Activated naive CD4-positive, alpha-beta T cell treated with anti-CD3 and anti-CD28 coated beads, Interleukin-2, amount 10 ng/mL, durations not matched to agents 7 days and 5 days (primary cell): ENCODE data around the gene MED12L.
"Not testable (repeated sequence)": the region's sequence is repeated elsewhere in the genome, so short reads cannot be mapped to it uniquely, and the experiment has no call there.

Source experiments
- CTCF ChIA-PET: fragments of 350-600 bp; sonication (Branson Sonifier 250); formaldehyde crosslinking; loops from one replicate; lab custom pipeline; 2021; ENCODE audit warnings: antibody characterized with exemption; lab: Charles Lee
- DNase-seq: peaks from one replicate; pipeline ENCODE4 v3.0.0-alpha.2; 2020
- H3K27ac Mint-ChIP-seq: one replicate; pipeline ENCODE4 v1.8.0; 2021; ENCODE audit warnings: mild to moderate bottlenecking, moderate library complexity, mixed read lengths
- H3K27me3 Mint-ChIP-seq: one replicate; pipeline ENCODE4 v1.8.0; 2021; ENCODE audit warnings: mild to moderate bottlenecking, mixed read lengths
- H3K36me3 Mint-ChIP-seq: one replicate; pipeline ENCODE4 v1.8.0; 2021; ENCODE audit warnings: mixed read lengths
- H3K4me1 Mint-ChIP-seq: one replicate; pipeline ENCODE4 v1.8.0; 2021; ENCODE audit warnings: mixed read lengths
- H3K4me3 Mint-ChIP-seq: one replicate; pipeline ENCODE4 v1.8.0; 2021; ENCODE audit warnings: mild to moderate bottlenecking, moderate library complexity, mixed read lengths
- H3K9me3 Mint-ChIP-seq: one replicate; pipeline ENCODE4 v1.8.0; 2021; ENCODE audit warnings: mixed read lengths

The MED12L gene

DNA sequence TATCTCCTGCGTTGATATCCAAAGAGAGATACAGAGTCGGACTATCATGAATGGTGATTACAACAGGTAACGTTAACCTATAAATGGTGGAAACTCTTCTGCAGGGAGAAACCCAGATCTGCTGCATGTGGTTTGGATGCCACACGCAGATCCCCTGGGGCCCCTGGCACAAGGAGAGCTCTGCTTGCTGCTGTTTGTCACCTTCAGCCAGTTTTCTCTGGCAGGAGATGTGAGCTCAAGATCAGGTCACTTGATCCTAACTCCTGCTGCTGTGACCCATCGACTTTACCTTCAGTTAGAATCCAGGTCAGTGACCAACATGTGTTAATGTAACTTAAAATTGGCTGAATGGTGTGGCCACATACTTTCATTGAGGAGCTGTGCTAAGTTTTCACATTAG is 141.4 kb downstream of the MED12L start:
- peaks cover 69% of the 10 kb centered on the region for H3K4me1 Mint-ChIP-seq
- peak overlapping the region; percentile 79 for H3K27ac Mint-ChIP-seq
- DNase-seq: no peak
- H3K4me3 Mint-ChIP-seq: no peak overlapping the region
- H3K36me3 Mint-ChIP-seq: peaks cover 13% of the 10 kb centered on the region
- H3K9me3 Mint-ChIP-seq: peaks cover 11% of the 10 kb centered on the region
- no peaks in the 10 kb centered on the region for H3K27me3 Mint-ChIP-seq
- CTCF ChIA-PET: interaction anchor here (1.0 to 9.8 kb wide), 19 partner anchors 9 to 611 kb away, joined by 3 to 201 read pairs (median 10); partner anchors contain the start of genes GPR171, P2RY13 and P2RY14

DNA sequence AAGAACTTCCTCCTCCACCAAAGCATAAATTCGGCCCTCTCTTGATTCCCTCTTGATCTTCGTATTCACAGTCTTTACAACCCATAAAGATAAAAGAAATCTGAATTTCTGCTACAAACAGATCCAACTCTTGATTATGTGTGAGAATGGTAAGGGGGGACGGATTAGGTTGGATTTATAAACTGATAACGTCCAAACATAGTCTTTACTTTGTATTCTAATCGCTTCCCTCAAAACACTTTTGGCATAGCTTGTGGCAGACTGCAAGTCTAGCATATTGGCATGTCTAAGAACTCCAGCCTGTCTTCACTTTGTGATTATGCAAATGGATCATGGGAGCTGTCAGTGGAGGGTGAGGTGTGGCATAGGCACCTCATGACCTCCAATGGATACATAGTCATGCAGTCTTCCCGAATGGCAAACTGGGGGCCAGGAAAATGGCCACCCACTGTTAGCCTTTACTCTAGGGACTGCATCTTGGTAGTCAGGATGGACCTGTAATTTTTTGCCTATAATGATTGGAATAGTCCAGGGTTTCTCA is 141.9 kb downstream of the MED12L start:
- H3K9me3 Mint-ChIP-seq: peaks cover 6% of the 10 kb centered on the region
- no peaks in the 10 kb centered on the region for H3K27me3 Mint-ChIP-seq
- peak overlapping the region; percentile 79 for H3K27ac Mint-ChIP-seq
- peaks cover 8% of the 10 kb centered on the region for H3K36me3 Mint-ChIP-seq
- CTCF ChIA-PET: interaction anchor here (0.8 to 9.8 kb wide), 26 partner anchors 10 to 610 kb away, joined by 3 to 201 read pairs (median 8); partner anchors contain the start of genes GPR171, GPR87, P2RY13 and P2RY14
- DNase-seq: no peak
- peaks cover 73% of the 10 kb centered on the region for H3K4me1 Mint-ChIP-seq
- H3K4me3 Mint-ChIP-seq: no peak overlapping the region

DNA sequence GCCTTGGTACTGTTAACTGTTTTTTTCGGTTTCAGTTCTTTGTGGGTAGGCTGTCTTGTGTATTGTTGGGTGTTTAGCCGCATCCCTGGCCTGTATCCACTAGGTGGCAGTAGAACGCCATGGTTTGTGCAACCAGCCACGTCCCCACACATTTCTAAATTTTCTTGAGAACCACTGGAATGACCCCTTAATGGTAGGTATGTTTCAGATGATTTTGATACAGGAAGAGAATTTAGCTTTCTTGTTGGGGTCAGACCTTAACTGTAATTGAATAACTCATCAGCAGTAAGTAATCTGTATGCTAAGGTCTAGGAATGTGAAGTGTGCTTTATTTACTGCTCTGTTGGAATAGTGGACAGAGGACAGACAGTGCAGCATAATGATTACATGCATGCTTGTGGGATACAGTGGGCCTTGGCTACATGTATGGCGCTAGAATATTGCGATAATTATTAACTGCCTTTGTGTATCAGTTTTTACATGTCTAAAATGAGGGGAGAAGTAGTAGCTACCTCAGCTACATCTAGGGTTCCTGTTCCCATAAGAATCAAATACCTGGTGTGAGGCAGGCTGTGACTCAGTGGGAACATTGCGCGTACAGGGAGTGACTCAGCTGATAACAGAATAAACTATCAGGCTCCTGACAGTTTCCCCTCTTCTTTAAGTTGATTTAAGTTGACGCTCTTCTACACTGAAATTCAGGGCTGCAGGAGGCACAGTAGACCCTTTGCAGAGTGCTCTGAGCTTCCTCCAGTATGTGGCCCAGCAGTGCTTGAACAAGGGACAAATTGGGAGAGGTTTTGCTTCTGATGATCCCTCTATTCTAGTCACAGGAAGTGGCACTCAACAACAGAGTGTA is 142.6 kb downstream of the MED12L start:
- peaks cover 73% of the 10 kb centered on the region for H3K4me1 Mint-ChIP-seq
- H3K4me3 Mint-ChIP-seq: no peak overlapping the region
- H3K27ac Mint-ChIP-seq: peak overlapping the region; percentile 83
- peaks cover 1% of the 10 kb centered on the region for H3K36me3 Mint-ChIP-seq
- CTCF ChIA-PET: interaction anchor here (0.6 to 9.8 kb wide), 35 partner anchors 10 to 693 kb away, joined by 3 to 201 read pairs (median 6); partner anchors contain the start of genes GPR171, GPR87, P2RY13 and P2RY14
- DNase-seq: peak; percentile 88
- no peaks in the 10 kb centered on the region for H3K9me3 Mint-ChIP-seq
- peaks cover 2% of the 10 kb centered on the region for H3K27me3 Mint-ChIP-seq

DNA sequence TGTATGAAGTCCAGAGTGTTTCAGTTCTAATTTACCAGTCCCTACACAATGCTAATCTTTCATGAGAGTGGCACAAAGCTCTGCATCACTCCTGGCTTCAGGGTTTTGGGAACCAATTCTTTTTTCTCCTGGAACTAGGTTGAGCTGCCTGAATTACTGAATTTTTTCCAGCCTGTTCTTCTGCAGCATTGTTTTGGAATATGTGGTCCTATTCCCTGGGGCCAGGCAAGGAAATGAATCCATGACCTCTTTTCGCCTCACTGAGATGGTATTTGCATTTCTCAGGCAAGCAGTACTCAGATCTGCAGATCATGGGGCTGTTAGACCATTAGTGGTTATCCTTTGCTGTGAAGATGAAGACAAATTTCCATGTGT is 143.2 kb downstream of the MED12L start:
- CTCF ChIA-PET: interaction anchor here (0.7 to 9.8 kb wide), 30 partner anchors 11 to 609 kb away, joined by 3 to 201 read pairs (median 8); partner anchors contain the start of genes GPR171, GPR87, P2RY13 and P2RY14
- DNase-seq: no peak
- H3K27ac Mint-ChIP-seq: peak overlapping the region; percentile 83
- H3K27me3 Mint-ChIP-seq: peaks cover 4% of the 10 kb centered on the region
- H3K36me3 Mint-ChIP-seq: peaks cover 1% of the 10 kb centered on the region
- H3K4me3 Mint-ChIP-seq: no peak overlapping the region
- no peaks in the 10 kb centered on the region for H3K9me3 Mint-ChIP-seq
- peaks cover 73% of the 10 kb centered on the region for H3K4me1 Mint-ChIP-seq

DNA sequence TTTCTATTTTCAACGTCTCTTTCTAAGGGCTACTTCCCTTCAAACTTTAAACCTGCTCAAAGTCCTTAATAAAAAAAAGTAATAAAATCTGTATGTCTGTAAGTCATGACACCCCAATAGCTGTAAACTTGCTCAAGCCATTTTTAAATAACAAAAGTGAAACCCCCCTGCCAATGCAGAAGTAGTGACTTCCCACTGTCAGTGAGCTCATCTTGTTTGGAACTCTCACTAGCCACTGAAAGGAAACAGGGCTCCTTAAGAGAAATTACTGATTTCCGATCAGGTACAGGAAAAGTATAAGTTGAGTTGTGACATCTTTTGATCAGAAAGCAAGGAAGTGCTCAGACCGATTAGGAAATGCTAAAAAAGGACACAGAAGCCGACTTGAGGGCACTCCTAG is 145.2 kb downstream of the MED12L start:
- CTCF ChIA-PET: interaction anchor here (0.9 to 9.8 kb wide), 8 partner anchors 9 to 608 kb away, joined by 3 to 201 read pairs (median 4); partner anchors contain the start of genes GPR171 and P2RY14
- Mint-ChIP-seq H3K27me3 (peaks cover 4% of the 10 kb centered on the region), H3K36me3 (peaks cover 1% of the 10 kb centered on the region), H3K4me1 (peaks cover 59% of the 10 kb centered on the region), H3K4me3 (peak overlapping the region; percentile 22), H3K9me3 (no peaks in the 10 kb centered on the region), H3K27ac (peak overlapping the region; percentile 73)
- DNase-seq: peak; percentile 33

DNA sequence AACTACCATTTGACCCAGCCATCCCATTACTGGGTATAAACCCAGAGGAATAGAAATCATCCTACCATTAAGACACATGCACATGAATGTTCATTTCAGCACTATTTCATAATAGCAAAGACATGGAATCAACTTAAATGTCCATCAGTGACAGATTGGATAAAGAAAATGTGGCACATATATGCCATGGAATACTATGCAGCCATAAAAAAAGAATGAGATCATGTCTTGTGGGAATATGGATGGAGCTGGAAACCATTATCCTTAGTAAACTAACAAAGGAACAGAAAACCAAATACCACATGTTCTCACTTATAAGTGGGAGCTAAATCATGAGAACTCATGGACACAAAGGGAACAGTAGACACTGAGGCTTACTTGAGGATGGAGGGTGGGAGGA is 146.9 kb downstream of the MED12L start:
- CTCF ChIA-PET: interaction anchor here (1.0 to 9.8 kb wide), 3 partner anchors 48 to 72 kb away, joined by 3 to 201 read pairs (median 147); partner anchors contain the start of gene P2RY14
- not testable (repeated sequence) for H3K36me3 Mint-ChIP-seq
- peaks cover 41% of the 10 kb centered on the region for H3K4me1 Mint-ChIP-seq

DNA sequence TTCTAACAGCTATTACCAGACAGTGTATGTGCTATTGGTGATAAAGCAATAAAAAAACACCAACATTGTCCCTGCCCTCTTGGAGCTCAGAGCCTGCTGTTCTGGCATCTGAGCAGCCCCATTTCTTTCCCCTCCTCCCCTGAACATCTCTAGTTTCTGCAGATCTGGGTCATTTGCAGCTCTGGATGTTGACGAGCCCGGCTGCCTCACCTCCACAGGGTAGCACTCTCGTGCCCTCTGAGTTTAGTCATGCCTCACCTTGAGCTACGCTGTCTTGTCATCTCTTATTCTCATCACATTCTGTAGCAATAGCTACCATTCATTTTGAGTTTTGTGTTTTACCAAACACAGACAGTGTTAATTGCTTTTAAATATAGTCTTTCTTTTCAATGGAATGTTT is 147.5 kb downstream of the MED12L start:
- no peak for DNase-seq
- H3K27ac Mint-ChIP-seq: no peak overlapping the region
- CTCF ChIA-PET: interaction anchor here (0.5 to 9.8 kb wide), 3 partner anchors 63 to 687 kb away, joined by 3 to 147 read pairs (median 3); no protein-coding TSS in a partner anchor
- no peak overlapping the region for H3K4me3 Mint-ChIP-seq
- peaks cover 4% of the 10 kb centered on the region for H3K27me3 Mint-ChIP-seq
- H3K9me3 Mint-ChIP-seq: no peaks in the 10 kb centered on the region
- no peaks in the 10 kb centered on the region for H3K36me3 Mint-ChIP-seq
- H3K4me1 Mint-ChIP-seq: peaks cover 35% of the 10 kb centered on the region

More for the DNA sequence above, 146.9 kb downstream of the MED12L start:
- H3K27ac Mint-ChIP-seq, H3K4me3 Mint-ChIP-seq, H3K9me3 Mint-ChIP-seq, DNase-seq, H3K27me3 Mint-ChIP-seq: not testable (repeated sequence)

DNA sequence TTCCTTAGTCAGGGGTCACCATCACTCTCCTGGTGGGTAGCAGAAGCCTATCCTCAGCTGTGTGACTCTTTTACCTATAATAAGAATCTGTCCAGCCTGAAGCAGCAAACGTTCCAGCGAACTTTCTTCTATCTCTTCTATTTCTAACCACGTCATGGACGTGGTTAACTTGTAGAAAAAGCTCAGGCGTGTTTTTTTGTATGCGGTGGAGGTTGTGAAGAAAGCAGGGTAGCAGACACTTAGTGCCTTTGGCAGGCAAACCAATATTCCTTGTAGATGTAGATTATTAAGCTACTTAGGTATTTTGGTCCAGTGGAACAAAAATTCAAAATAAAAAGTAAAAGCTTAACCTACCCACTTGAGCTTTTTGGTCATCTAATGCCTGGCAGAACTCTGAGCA is 149.4 kb downstream of the MED12L start:
- CTCF ChIA-PET: interaction anchor here (1.1 to 2.7 kb wide), 4 partner anchors 45 to 67 kb away, joined by 4 to 15 read pairs (median 10); no protein-coding TSS in a partner anchor
- Mint-ChIP-seq H3K27me3 (peaks cover 4% of the 10 kb centered on the region), H3K27ac (no peak overlapping the region), H3K9me3 (no peaks in the 10 kb centered on the region), H3K4me3 (no peak overlapping the region), H3K4me1 (peaks cover 22% of the 10 kb centered on the region), H3K36me3 (no peaks in the 10 kb centered on the region)
- DNase-seq: no peak

DNA sequence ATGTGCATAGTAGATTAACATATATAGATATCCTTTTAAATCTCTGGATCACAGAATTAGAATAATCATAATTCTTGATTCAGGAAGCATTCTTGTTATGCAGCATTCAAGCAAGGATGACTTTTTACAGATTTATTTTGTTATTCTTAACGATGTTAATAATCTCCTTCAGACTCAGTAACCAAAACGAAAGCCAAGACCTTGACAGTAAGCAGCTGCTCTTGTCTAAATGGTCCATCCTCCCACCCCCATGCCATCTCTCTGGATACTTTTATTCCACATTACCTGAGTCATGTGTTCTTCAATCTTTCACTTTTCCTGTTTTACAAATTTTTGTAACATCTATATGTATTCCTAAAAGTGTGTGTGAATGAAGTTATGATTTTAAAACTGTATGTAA is 150.9 kb downstream of the MED12L start:
- Mint-ChIP-seq H3K4me1 (peaks cover 9% of the 10 kb centered on the region), H3K4me3 (no peak overlapping the region)
- CTCF ChIA-PET: interaction anchor here (0.6 to 1.2 kb wide), 2 partner anchors 44 to 152 kb away, joined by 3 to 4 read pairs; no protein-coding TSS in a partner anchor

DNA sequence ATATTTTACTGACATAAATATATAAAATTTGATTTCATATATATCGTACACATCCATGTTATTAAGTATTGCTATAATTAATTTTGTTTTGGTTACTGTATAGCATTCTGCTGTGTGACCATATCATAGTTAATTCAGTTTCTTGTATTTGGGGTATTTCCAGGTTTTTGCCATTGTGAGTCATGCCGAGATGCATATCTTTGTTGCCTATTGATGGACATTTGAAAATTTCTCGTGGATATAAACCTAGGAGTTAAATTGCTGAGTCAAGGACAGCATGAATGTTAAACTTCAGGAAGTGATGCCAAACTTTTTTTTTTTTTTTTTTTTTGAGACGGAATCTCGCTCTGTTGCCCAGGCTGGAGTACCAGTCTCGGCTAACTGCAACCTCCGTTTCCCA is 151.3 kb downstream of the MED12L start:
- Mint-ChIP-seq H3K36me3 (no peaks in the 10 kb centered on the region), H3K9me3 (no peaks in the 10 kb centered on the region), H3K4me3 (no peak overlapping the region), H3K4me1 (peaks cover 4% of the 10 kb centered on the region), H3K27me3 (peaks cover 4% of the 10 kb centered on the region), H3K27ac (no peak overlapping the region)
- CTCF ChIA-PET: interaction anchor here (1.2 kb wide), 1 partner anchor 43 kb away, joined by 4 read pairs; no protein-coding TSS in a partner anchor
- DNase-seq: no peak

More for the DNA sequence above, 150.9 kb downstream of the MED12L start:
- no peak overlapping the region for H3K27ac Mint-ChIP-seq
- H3K27me3 Mint-ChIP-seq: peaks cover 4% of the 10 kb centered on the region
- H3K36me3 Mint-ChIP-seq: no peaks in the 10 kb centered on the region
- H3K9me3 Mint-ChIP-seq: no peaks in the 10 kb centered on the region
- no peak for DNase-seq

DNA sequence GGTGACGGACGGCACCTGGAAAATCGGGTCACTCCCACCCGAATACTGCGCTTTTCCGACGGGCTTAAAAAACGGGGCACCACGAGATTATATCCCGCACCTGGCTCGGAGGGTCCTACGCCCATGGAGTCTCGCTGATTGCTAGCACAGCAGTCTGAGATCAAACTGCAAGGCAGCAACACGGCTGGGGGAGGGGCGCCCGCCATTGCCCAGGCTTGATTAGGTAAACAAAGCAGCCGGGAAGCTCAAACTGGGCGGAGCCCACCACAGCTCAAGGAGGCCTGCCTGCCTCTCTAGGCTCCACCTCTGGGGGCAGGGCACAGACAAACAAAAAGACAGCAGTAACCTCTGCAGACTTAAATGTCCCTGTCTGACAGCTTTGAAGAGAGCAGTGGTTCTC is 156.5 kb downstream of the MED12L start:
- H3K4me1 Mint-ChIP-seq, CTCF ChIA-PET, H3K27me3 Mint-ChIP-seq, H3K9me3 Mint-ChIP-seq, H3K27ac Mint-ChIP-seq, H3K4me3 Mint-ChIP-seq, DNase-seq, H3K36me3 Mint-ChIP-seq: not testable (repeated sequence)

DNA sequence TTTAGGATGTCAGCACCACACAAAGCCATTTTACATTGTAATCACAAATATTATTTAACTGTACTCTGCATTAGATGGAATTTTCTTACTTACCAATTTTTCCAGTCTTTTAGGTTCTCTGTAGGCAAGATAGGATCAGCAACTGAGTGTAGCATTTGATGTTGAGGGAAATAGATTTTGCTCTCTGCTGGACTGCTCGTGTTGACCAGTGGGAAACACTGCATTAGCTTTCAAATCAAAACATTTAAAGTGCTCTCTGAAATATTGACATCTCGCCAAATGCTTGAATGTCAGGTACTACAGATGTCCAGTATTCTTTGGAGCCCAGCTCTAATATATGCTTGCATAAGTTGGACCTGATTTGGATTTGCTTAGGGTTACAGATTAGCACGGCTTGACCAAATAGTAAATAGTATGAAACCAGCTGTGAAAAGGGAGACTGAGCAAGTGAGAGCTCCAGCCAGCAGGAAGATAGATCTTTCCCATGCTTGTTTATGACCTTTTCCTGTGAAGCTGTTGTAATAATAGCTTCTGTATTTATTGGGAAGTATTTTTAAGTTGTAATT is 163.4 kb downstream of the MED12L start:
- Mint-ChIP-seq H3K36me3 (no peaks in the 10 kb centered on the region), H3K4me3 (no peak overlapping the region), H3K27ac (no peak overlapping the region), H3K4me1 (peaks cover 5% of the 10 kb centered on the region), H3K9me3 (no peaks in the 10 kb centered on the region), H3K27me3 (peaks cover 10% of the 10 kb centered on the region)
- CTCF ChIA-PET: interaction anchor here (0.9 kb wide), 1 partner anchor 20 kb away, joined by 3 read pairs; no protein-coding TSS in a partner anchor
- DNase-seq: no peak

DNA sequence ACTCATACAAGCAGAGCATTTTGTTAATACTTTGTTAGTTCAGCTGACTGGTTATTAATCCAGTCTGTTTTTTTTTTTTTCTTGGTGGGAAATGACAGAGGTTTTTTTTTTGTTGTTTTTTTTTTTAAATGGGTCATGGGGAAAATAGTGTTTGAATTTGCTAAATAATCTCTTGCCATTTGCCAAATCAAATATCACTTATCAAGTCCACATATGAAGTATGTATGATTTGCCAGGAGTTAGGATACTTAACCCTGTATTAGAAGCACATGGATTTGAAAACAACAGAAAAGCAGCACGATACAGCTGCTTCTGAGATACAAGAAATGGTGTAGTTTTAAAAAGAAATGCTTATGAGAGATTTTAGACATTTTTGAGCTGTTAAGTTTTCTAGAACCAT is 171.3 kb downstream of the MED12L start:
- no peaks in the 10 kb centered on the region for H3K36me3 Mint-ChIP-seq
- CTCF ChIA-PET: interaction anchor here (0.5 to 1.1 kb wide), 2 partner anchors 20 to 28 kb away, joined by 3 read pairs; no protein-coding TSS in a partner anchor
- no peaks in the 10 kb centered on the region for H3K9me3 Mint-ChIP-seq
- H3K27me3 Mint-ChIP-seq: peaks cover 22% of the 10 kb centered on the region
- H3K27ac Mint-ChIP-seq: no peak overlapping the region
- no peak overlapping the region for H3K4me3 Mint-ChIP-seq
- DNase-seq: no peak
- H3K4me1 Mint-ChIP-seq: no peaks in the 10 kb centered on the region
